ENCODE data around the gene HOXB5.
A peak's percentile ranks its signal among the peaks of the same experiment; 100 is the strongest.

Gene HOXB5

DNA sequence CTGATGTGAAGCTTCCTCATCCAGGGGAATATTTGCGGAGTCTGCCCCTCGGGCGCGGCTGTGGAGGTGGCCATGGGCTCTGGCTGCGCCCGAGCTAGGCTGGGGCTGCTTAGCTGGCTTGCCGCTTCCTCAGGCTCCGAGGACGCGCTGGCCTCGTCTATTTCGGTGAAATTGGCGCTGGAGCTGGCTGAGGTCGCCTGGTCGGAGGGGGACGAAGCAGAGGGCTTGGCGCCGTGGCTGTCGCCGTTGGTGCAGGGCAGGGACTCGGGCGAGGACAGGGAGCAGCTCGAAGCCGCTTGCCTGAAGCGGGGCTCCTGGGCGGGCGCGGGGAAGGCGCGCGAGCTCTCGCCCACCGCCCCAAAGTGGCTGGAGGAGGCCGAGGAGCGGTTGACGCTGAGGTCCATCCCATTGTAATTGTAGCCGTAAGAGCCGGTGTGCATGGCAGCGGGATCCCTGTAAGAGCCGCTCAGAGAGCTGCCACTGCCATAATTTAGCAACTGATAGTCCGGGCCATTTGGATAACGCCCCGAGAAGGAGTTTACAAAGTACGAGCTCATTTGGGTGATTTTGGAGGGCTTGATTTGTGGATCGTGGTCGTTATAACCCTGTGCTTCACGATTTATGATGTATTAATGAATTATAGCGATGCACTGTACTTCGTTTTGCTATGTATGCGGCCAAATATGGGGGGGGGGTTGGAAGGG lies at the start of gene HOXB5:
Gene HOXB5 (minus strand): TSS at position 654 of the 704 bp plus-strand sequence. CDS start 97 bp downstream, at position 557.
- no peak for DNase-seq

DNA sequence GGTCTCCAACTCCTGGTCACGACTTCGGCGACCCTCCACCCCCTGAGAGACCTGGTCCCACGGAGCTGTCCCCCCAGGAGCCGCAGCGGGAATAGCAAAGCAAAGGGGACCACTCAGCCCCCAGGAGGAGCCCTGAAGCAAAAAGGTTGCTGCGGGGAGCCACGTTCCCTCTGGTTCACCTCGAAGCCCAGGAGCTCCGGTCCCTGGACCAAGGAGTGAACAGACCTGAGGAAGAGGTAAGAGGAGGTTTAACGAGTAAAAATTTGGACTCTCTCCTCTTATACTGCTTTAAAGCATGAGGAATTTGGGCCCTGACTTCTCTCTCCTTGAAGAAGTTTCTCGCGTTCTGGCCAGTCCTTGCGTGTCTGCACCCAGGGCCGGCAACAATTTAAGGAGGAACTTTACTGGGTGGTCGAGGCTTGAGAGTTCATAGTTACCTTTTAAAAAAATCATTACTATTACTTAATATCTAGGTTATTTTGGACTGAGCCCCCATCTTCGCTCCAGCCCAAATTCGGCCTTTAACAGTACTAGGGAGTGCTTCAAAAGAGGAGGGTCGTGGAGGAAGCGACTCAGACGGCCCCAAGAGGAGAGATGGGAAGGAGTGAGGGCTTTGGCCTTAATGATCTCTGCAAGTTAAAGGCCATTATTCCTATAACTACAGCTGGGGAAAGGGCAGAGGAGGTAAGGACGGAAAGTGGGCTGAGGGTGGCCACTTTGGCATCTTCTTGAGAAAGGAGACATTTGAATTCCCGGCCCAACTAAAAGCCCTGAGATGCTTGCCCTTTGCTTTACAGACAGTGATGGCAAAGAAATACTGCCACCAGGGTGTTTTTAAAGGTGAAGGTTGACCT lies 49.5 kb upstream of the HOXB5 start:
- no peak for DNase-seq

DNA sequence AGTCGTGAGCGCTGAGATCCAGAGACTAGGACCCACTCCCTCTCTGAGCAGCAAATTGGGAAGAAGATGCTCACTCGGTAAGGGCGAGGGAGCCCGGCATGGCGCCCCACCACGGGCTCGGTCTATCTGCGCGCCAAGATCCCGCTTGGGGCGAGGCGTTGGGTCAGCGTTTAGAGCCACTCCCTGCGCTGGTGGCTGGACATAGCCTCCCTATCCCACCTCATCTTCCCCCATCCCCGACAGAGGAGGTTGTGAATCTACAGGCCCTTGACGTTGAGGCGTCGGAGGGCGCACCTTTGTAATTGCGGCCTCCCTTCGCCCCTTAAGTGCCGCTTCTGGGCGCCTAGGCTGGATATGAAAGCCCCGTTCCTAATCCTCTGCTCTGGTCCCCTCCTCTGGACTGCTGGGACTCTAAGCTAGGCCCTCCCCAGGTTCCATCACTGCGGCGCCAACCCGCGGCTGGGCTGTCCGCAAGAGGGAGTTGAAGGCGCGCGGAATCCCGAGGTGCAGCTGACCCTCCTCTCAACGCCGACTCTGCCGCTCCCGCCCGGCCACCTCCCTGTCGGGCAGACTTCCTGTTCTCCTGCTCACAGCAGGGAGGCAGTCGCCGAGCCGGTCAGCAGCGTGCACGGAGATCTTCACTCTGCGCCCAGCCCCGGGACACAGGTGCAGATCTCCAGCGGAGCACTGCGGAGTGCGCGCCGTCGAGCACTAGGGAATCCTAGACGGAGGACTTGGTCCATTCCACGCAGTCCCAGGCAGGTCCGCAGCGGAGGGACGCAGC lies 48.7 kb upstream of the HOXB5 start:
- no peak for DNase-seq

DNA sequence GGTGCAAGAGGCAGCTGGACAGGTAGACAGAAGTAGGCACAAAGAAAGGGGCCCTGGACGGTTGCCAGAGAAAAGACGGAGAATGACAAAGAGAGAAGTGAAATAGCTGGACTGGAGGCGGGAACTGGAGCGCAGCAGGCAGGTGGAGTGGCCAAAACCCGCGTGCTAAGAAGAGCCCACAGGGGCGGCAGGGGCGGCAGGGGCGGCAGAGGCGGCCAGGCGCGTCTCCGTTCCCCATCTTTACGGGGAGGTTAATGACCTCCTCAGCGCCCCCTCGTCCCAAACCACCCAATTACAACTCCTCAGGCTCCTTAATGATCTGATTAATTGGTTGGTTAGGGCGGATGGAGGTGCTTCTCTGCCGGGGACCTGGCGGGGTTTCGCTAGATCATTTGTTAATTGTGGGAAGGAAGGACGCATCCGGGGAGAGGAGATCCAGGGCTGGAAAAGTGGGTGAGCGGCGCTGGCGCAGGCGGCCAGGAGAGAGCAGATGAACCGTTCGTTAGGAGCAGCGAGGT lies 48.0 kb upstream of the HOXB5 start:
- DNase-seq, result no peak

DNA sequence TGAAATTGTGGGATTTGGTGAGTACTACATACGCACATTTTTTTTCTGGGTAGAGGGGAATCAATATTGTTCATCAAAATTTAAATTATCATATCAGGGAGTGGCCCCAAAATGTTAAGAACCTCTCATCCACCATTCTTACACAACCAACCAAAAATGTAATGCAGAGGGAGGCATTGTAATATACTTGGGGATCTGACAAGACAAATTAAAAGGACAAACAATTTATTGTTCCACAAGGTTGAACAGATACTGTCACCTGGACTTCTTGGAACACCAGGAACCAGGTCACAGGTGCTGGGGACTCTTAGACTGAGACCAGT lies 47.2 kb upstream of the HOXB5 start:
- DNase-seq, result no peak

DNA sequence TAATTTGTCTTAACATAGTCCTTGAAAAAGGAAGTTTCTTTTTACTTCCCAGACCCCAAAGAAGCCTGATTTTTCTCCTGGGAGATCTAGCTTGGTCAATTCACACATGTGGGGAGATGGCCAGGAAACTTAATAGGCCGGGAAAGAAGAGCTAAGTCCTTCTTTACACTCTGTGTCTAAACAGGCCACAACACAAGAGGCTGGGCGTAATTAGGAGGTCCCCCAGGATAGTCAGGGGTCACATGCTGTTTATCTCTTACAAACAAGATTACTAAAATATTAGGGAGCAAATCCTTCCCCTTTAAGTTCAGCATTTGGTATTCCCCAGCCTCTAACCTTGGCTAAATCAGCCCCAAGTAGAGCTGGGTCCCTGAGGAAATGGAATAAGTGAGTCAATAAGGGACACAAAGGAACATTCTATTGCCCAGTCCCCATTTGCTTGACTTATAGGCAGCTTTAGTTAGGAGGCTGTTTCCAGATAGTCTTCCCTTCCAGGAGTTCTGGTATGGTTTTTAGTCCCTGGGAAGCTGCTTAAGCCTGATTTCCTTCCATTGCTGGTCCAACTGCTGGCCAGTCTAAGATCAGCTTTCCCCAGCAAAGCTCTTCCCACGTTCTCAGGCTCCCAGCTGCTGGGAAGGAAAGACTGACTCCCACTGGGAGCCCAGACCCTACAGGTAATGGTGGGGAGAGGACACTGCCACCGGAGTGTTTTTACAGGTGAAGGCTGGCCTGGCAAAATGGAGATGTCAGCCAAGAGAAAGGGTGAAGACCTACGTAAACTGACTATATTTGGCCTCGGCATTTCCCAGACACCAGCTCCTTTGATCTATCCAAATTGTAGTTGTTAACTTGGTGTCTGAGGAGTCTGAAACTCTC lies 46.6 kb upstream of the HOXB5 start:
- no peak for DNase-seq

DNA sequence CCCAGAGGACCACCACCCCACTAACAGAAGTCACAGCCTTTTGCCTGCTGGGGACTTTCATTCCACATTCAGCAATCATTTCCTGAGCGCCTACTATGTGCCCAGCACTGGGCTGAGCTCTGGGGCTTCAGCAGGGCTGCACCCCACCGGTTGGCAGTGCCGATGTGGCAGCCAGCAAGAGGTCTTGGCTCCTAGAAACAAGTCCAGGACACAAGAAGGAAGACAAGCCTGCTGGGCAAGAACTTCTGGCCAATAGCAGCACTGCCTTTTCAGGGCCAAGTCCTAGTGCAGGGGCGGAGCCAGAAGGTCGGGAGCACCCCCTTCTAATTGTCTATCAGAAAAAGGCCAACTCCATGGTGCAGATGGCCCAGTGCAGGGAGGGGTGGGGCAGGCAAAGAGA lies 45.6 kb upstream of the HOXB5 start:
- no peak for DNase-seq

DNA sequence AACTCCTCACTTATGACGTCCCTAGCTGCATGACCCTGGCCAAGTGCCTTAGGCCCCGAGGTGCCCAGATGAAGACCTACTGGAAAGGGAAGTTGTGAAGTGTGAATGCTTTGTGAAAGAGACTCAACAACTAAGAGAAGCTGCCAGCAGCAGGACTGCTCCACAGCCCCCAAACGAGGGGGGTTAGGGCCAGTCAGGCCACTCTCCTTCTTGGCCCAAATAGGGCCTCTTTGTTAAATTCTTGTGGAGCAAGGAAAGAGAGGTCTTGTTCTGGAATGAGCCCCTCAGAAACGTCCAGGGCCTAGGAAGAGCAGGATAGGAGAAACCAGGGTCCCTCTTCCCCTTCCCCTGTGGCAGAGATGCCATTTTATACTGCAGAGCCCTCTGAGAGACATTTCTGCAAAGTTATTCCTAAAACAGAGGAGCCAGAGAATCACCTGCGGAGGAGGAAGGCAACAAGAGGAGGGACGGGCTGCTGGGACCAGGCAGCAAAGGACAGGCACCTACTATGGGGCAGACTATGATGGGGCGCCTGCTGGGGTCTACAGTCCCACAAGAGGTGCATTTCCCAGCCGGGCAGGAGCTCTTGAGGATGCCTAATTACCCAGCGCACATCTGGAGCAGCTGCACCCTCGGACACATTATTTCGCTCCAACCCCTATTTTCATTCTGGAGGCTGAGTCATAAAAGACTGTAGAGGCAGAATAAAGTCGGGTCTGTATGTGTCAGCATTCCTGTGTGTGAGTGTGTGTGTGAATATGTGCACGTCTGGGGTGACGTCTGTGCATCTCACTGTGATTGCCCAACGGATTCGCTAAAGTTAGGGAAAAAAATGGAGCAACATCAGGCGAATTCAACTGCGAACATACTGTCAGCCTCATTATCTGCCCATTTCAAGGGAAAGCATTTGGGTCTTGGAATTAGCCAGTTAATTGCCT lies 44.0 kb upstream of the HOXB5 start:
- no peak for DNase-seq

DNA sequence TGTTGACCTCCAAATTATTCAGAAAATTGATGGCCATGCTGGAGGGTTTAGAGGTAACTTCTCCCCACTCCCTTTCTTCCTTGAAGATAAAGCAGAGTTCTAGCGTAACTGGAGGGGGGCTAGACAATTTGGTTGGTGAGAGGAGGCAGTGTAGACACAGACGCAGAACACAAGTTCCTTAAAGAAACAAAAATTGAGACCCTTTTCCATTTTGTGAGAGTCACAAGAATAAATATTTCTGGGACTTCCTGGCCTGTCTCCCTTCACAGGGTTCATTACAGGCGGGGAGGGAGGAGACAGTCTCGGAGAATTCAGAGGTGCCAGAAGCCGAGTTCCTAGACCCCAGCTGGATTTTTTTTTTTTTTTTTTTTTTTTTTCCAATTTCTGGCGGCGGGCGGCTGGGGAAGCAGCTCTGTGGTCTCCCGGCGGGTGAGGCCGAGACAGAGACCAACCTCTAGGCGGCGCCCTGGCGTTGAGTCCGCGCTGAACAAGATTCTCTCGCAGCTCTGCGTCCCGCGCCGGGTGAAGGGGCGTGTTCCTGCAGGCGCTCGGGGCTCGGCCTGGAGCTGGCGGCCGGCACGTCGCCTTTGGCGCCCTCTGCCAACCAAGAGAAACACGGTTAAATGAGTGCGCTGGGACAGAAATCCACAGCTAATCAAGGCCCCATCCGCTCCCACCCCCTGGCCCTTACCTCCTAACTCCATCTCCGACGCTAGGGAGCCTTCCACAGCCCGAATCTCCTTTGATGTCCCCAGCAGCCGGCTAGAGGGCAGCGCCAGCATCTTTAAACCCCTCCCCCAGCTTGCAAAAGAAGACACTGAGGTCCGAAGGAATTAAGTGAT lies 42.8 kb upstream of the HOXB5 start:
- peak; percentile 67 for DNase-seq

DNA sequence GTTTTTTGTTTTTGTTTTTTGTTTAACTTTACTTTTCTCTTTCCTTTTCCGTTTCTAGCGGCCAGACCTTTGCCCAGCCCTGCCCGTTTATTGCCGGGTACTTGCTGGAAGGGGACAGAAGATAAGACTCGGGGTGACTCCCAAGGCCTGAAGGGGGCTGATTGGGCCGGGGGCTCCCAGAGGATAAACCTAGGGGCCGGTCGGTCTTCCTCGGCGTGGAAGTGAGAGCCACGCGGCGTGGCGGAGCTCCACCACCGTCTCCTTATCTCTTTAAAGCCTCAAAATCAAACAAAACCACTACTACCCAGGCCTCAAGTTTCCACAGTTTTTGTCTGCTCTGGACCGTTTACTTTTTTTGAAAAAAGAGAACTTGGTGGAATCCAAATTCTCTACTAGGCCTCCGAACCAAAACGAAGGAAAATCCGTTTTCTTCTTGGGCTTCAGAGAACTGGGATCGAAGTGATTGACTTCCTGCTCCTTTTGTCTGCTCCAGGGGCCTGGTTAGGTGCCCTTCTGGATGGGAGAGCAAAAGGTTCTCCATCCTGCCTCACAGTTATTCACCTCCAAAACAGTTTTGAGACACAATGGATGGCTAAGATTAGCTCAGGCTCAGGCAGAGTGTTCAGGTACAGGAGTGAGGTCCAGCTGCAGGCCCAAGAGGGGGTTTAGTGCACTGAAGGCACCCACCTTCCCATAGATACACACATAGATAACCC lies 41.1 kb upstream of the HOXB5 start:
- no peak for DNase-seq

DNA sequence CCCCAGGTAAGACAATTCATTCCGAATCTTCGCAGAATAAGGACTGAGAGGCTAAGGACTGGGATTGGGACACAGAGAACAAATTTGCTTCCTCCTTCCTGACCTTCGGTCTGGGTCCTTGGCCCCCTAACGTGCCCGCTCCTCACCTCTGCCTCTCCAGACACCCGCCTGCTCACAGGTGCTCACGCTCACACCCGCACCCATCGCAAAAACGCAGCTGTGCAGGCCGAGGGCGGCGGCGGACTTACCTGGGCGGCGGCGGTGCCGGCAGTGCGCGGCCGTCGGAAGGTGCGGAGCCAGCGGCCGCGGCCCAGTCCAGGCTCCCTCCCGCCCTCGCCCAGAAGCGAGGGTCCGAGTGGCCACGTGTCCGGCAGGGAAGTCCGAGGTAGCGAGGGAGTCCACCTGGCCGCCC lies 39.7 kb upstream of the HOXB5 start:
- no peak for DNase-seq

DNA sequence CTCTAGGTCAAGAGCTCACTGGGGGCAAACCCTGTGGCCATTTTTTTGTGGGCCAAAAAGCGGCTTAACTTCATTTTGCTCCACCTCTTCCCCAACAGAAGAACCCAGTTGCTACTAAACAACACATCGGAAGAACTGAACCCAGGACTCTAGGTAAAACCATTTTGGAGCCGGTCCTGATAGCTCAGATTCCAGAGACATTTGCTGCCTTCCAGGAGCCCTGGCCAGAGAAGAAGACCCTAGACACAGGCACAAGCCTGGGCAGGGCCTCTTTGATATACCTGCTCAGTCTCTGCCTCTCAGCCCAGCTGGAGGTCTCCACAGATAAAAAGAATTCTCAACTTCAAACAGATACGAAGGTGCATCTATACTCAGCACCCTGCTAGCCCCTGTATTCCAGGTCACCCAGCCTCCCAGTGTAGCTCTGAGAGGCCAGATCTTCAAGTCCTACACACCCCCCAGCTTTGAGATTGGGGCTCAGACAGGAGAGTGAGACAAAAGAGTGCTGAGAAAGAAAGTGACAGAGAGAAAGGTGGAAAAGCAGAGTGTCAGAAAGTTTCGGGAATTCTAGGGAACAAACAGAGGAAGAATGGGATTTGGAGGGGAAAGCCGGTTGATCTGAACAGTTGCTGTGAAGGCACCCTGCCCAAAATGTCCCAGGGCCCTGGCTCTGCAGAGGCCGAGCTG lies 39.1 kb upstream of the HOXB5 start:
- DNase-seq, result no peak

DNA sequence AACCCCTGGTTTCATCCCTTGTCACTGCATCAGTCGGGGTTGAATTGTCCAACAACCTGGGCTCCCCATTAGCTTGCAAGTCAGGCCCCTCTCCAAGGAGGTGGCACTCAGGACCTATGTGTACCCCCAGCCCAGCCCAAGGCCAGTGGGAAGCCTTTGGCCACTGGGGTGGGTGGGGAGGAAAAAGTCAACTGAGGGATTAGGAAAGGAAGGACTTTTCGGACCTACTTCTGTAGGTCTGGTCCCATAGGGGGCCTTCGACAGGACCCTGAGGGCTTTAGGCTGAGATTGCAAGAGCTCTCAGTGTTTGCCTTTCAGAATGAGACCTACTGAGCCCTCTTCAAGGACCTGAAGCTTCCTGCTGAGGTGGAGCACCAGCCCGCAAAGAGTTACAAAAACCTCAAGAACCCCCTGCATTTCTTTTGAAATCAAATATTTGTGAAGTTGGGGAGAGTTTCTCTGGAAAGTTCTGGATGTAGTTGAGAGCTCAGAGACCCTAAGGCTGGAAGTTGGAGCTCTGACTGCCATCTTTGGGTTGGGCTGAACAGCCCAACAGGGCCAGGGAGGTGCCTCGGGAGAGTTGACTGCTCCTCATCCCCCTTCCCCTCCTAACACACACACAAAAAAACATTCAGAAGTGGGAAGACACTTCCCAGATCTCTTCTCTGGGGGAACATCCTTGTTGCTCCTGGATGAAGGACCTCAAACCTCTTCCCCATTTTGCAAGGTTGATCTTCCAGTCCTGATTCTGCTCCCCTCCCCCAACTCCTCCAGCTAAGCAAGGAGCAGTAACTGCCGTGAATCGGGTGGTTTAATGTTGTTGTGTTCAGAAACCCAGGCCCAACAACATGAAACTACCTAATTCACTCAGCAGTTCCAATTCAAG lies 38.4 kb upstream of the HOXB5 start:
- DNase-seq, result no peak

DNA sequence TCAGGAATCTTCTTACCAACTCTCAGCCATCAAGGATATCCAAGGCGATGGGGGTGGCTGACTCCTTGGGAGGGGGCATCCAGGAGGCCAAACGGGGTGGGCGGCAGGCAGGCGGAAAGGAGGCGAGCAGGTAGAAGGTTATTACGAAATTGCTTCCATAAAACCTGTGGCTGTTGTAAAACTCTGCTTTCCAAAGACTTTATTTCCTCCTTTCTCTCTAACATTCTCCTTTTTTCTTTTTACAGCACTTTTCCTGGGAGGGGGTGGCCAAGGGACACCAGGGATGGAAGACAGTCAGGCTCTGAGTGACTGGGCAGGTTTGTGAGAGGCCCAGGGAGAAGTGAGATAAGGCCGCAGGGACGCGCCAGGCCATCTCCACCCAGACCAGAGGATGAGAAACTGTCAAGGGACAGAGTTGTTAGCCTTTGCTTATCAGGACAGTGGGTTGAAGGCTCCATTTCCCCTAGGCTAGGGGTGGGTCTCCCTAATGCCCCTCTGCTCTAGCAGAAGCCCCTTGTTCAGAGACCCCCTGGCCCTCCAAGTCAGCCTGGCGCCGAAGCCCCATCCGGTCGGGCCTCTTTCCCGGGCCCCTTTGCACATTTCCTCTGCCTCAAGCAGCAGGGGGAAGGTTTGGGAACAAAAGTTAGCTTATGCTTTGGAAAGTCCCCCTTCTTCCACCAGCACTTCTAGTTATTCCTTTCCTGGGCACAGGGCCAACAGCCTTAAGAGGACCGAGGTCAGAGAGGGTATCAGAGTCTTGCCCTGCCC lies 37.5 kb upstream of the HOXB5 start:
- DNase-seq, result no peak

DNA sequence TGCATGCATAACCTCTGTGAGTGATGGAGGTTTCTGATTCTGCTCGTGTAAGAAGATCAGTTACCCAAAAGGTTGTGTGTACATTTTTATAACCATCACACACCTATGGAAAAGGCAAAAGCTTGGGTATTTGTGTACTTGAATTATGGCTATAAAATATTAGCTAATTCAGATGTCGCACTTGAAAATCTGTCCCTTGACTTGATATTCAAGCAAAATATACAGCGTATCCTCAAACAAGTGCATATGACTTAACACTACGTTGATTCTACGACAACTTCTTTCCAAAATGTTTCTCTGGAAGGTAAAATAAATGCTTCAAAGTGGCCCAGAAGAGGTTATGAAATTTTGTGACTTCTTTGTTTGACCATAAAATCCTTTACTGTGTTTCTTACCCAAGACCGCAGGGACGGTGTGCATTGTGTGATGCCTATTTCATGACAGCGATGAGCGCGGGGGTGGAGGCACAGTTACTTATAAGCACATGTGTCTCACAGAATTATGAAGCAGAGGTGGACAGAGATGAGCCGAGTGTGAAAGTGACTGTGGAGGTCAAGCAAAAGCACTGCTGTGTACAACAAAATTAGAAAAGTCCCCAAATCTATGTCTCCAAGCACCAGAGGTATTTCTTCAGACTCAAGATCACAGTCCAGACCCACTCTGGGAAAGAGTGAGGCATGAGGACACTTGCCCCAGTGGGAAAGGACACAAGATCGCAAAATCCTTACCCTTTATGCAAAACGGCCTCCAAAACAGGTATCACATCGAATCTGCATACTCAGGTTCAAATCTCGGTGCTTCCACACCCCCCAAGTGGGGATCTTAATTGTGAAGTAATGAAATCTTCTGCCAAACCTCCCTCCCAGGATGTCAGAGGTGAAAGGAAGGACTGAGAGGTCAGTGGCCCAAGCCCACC lies 36.7 kb upstream of the HOXB5 start:
- DNase-seq, result no peak

DNA sequence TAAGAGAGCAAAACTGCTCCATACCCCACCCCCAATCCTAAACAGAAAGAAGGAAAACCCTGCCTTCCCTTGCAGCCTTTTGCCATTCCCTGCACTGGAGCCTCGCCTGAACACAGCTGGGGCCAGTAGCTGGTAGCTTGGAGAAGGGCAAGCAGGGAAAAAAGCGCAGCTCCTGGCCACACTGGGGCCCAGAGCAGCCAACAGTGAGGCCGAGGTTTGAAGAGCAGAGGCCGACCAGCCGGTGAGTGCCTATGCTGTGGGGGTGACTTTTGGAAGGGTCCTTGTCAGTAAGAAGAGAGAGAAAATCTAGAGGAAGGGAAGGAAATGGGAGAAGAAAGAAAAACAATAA lies 35.8 kb upstream of the HOXB5 start:
- no peak for DNase-seq
